H1 (cell line): ENCODE measurements around the gene RSKR.

Experiments used
- CHD2 ChIP-seq: IDR thresholded peaks from 2 replicates; pipeline ENCODE4 v1.6.1; 2012; ENCODE audit warnings: low read length, improper control_type of control experiment
- EP300 ChIP-seq, 2 experiments: IDR thresholded peaks; 1 replicate in 1 of 2; 2 replicates in 1 of 2; pipeline ENCODE4 v1.6.1; 2011 to 2012; ENCODE audit warnings: low read depth in 2 of 2, low read length in 2 of 2, mild to moderate bottlenecking in 2 of 2, borderline replicate concordance in 1 of 2, inconsistent platforms in 1 of 2, moderate library complexity in 1 of 2
- JUN ChIP-seq: IDR thresholded peaks from 2 replicates; pipeline ENCODE4 v1.6.1; 2011; ENCODE audit warnings: low read depth, mild to moderate bottlenecking, improper control_type of control experiment, low read length
- RNF2 ChIP-seq: fragments of 200-900, 300-1000 bp; sonication (generic); IDR thresholded peaks from 2 replicates; pipeline ENCODE4 v1.7.1; 2016; ENCODE audit warnings: borderline replicate concordance, low read depth, mild to moderate bottlenecking, antibody characterized with exemption, low read length; ENCODE audit not compliant: poor library complexity, severe bottlenecking; ENCODE audit errors: missing control alignments
- TAF1 ChIP-seq: IDR thresholded peaks from 2 replicates; pipeline ENCODE4 v1.6.1; 2011; ENCODE audit warnings: mild to moderate bottlenecking, low read depth, low read length
- TEAD4 ChIP-seq: IDR thresholded peaks from 2 replicates; pipeline ENCODE4 v1.6.1; 2012; ENCODE audit warnings: low read depth, low read length, inconsistent platforms, mixed read lengths
- TF ChIP-seq, protein P1 (sequence below), 3 experiments: IDR thresholded peaks; 1 replicate in 2 of 3; 2 replicates in 1 of 3; pipeline versions ENCODE4 v1.5.1 to v1.6.1; 2011; ENCODE audit warnings: low read length in 3 of 3, mild to moderate bottlenecking in 3 of 3, inconsistent platforms in 2 of 3, low read depth in 1 of 3, moderate library complexity in 1 of 3; ENCODE audit not compliant: insufficient read depth in 1 of 3; ENCODE audit errors: control extremely low read depth in 1 of 3

DNA sequence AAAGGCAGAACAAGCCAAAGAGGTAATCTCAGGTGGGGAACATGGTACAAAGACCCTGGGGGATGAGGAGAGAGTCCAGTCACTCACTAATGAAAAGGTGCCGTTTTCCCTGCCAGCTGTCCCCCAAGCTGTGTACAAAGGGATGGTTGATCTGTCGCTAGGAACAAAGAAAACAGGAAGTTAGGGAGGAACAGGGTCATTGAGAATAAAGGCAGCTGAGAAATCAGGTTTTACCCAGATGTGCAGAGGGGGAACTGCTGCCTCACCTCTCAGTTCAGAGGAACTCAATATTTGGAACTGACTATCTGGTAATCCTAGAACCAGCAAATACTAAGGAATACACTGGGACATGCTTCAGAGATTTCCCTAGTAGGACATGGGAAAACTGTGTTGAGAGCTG, 1.5 kb downstream of the RSKR start:
- TF ChIP-seq RNF2, result no peak
- TF ChIP-seq, protein P1, sequence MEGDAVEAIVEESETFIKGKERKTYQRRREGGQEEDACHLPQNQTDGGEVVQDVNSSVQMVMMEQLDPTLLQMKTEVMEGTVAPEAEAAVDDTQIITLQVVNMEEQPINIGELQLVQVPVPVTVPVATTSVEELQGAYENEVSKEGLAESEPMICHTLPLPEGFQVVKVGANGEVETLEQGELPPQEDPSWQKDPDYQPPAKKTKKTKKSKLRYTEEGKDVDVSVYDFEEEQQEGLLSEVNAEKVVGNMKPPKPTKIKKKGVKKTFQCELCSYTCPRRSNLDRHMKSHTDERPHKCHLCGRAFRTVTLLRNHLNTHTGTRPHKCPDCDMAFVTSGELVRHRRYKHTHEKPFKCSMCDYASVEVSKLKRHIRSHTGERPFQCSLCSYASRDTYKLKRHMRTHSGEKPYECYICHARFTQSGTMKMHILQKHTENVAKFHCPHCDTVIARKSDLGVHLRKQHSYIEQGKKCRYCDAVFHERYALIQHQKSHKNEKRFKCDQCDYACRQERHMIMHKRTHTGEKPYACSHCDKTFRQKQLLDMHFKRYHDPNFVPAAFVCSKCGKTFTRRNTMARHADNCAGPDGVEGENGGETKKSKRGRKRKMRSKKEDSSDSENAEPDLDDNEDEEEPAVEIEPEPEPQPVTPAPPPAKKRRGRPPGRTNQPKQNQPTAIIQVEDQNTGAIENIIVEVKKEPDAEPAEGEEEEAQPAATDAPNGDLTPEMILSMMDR (IDR thresholded peaks at IDR 0.05; ENCODE audit: control extremely low read depth in 1 of 3, insufficient read depth in 1 of 3, low read depth in 1 of 3, low read length in 3 of 3), result no peak
- no peak for TF ChIP-seq CHD2
- TF ChIP-seq JUN, result no peak
- TF ChIP-seq EP300 (IDR thresholded peaks at IDR 0.05; ENCODE audit: borderline replicate concordance in 1 of 2, low read depth in 2 of 2, low read length in 2 of 2), result no peak
- no peak for TF ChIP-seq TAF1
- TF ChIP-seq TEAD4, result no peak
